ENCODE results near the gene SPATC1L.

DNA sequence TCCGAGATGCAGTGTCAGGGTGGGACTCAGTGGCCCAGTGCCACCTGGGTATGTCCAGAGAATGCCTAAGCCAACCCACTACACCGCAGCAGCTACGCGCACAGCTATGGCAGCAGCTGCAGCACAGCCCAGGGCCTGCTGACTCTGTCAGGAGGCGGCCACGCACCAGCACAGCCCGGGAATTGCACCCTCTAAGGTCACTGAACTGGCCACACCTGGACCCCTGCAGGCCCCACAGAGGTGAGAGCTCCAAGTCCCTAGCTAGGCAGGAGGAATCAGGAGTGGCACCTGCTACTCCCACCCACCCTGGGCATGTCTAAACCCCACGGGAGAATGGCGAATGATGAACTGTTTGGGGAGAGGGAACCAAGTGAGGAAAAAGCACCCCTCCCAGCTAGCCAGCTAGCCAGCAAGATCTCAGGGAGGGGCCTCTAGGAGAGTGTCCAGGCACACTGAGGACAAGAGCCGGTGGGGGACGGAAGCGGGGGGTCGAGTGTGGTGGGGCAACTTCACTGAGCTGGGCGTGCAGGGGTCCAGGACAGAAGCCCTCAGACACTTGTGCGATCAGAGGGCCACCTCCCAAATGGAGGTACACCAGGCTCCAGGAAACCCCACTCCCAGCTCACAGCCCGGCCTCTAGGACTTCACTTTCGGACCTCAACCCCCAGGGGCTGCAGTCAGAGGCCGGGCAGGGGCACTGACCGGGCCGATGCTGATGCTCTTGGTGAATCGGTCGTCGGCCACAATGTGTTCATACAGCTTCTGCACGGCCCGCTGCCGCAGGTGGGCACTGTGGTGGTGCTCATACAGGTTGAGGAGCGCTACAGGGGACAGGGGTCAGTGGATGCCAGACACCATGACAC is 30.4 kb upstream of the SPATC1L start:
- TF ChIP-seq, protein P1, sequence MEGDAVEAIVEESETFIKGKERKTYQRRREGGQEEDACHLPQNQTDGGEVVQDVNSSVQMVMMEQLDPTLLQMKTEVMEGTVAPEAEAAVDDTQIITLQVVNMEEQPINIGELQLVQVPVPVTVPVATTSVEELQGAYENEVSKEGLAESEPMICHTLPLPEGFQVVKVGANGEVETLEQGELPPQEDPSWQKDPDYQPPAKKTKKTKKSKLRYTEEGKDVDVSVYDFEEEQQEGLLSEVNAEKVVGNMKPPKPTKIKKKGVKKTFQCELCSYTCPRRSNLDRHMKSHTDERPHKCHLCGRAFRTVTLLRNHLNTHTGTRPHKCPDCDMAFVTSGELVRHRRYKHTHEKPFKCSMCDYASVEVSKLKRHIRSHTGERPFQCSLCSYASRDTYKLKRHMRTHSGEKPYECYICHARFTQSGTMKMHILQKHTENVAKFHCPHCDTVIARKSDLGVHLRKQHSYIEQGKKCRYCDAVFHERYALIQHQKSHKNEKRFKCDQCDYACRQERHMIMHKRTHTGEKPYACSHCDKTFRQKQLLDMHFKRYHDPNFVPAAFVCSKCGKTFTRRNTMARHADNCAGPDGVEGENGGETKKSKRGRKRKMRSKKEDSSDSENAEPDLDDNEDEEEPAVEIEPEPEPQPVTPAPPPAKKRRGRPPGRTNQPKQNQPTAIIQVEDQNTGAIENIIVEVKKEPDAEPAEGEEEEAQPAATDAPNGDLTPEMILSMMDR (IDR thresholded peaks at IDR 0.05; ENCODE audit: control extremely low read depth in 1 of 3, insufficient read depth in 1 of 3, low read depth in 1 of 3, low read length in 3 of 3): no peak
- TF ChIP-seq EP300 (IDR thresholded peaks at IDR 0.05; ENCODE audit: borderline replicate concordance in 1 of 2, low read depth in 2 of 2, low read length in 2 of 2) (no peak), CREB1 (IDR thresholded peaks at IDR 0.05) (no peak), POLR2AphosphoS5 (IDR thresholded peaks at IDR 0.05; ENCODE audit: low read depth, low read length) (no peak), NRF1 (IDR thresholded peaks at IDR 0.05; ENCODE audit: low read depth, low read length) (no peak), SP2 (IDR thresholded peaks at IDR 0.05; ENCODE audit: low read length) (no peak), YY1 (IDR thresholded peaks at IDR 0.05; ENCODE audit: low read depth, low read length) (no peak), TBP (IDR thresholded peaks at IDR 0.05; ENCODE audit: low read depth, low read length) (no peak), POLR2A (IDR thresholded peaks at IDR 0.05; ENCODE audit: control extremely low read depth in 1 of 2, low read depth in 2 of 2, low read length in 2 of 2) (no peak), FOSL1 (IDR thresholded peaks at IDR 0.05; ENCODE audit: insufficient read depth, low read depth, low read length) (no peak), RFX5 (IDR thresholded peaks at IDR 0.05; ENCODE audit: borderline replicate concordance, low read depth, low read length) (no peak)
